ENCODE data around the gene WDFY3.

WDFY3 gene, protein sequence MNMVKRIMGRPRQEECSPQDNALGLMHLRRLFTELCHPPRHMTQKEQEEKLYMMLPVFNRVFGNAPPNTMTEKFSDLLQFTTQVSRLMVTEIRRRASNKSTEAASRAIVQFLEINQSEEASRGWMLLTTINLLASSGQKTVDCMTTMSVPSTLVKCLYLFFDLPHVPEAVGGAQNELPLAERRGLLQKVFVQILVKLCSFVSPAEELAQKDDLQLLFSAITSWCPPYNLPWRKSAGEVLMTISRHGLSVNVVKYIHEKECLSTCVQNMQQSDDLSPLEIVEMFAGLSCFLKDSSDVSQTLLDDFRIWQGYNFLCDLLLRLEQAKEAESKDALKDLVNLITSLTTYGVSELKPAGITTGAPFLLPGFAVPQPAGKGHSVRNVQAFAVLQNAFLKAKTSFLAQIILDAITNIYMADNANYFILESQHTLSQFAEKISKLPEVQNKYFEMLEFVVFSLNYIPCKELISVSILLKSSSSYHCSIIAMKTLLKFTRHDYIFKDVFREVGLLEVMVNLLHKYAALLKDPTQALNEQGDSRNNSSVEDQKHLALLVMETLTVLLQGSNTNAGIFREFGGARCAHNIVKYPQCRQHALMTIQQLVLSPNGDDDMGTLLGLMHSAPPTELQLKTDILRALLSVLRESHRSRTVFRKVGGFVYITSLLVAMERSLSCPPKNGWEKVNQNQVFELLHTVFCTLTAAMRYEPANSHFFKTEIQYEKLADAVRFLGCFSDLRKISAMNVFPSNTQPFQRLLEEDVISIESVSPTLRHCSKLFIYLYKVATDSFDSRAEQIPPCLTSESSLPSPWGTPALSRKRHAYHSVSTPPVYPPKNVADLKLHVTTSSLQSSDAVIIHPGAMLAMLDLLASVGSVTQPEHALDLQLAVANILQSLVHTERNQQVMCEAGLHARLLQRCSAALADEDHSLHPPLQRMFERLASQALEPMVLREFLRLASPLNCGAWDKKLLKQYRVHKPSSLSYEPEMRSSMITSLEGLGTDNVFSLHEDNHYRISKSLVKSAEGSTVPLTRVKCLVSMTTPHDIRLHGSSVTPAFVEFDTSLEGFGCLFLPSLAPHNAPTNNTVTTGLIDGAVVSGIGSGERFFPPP (N-terminal part only)

DNA sequence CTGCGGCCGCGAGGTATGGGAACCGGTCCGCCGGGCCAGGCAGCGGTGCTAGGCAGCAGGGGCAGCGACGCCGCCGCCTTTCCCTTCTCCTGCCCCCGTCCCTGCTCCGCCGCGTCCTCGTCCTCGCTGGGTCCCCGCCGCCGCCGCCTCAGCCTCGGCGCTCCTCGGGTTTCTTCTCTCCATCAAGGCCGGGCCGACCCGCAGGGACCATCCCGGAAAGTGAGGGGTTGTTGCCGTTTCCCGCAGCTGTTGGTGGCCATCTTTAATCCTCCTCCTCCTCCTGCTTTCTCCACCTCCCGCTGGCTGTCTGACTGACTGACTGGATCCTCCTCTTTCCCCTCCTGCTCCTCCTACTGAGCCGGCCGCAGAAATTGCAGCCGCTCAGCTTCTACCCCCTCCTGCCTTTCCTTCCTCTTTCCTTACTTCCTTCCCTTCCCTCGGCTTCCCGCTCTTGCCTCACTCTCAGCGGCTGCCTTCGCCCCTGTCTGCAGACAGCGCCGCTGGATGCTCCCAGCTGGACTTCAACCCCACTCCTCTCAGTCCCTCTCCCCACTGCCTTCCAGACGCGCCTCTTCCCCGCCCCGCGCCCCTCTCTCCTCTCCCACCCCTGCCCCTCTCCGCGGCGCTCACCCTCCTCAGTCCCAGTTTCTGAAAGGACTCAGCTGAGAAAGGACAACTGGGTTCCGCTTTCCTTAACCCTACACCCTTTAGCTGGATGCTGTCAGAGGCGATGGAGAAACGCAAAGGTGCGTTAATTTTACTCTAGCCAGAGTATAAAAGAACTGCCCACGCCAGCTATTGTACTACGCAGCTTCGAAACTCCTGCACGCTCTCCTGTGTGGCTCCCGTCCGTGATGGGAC is at the start of gene WDFY3:
TSS of gene WDFY3 (minus strand) at position 309 of the 861 bp plus-strand sequence. CDS start 106,099 bp downstream, outside the sequence.
- no peak for DNase-seq (ENCODE audit: low read depth)

DNA sequence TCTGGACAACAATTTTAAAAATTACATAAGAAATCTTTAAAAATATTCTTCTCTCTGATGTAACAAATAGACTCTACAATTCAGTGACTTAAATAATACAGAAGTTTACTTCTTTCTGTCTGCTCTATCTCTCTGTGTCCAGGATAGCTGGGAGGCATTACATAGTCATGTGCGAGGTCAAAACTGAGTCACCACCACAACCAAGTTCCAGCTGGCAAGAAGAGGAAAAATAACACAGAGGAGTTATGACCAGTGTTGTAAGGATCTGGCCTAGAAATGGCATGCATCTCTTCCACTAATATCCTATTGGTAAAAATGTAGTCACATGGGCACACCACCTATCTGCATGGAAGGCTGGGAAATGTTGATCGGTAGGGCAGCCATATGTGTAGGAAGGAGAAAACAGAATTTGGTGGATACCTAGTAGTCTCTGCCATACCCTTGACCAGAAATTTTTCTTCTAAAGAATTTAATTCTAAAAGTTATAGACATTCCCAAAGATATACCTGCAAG is 39.4 kb upstream of the WDFY3 start:
- no peak for DNase-seq (ENCODE audit: low read depth)

DNA sequence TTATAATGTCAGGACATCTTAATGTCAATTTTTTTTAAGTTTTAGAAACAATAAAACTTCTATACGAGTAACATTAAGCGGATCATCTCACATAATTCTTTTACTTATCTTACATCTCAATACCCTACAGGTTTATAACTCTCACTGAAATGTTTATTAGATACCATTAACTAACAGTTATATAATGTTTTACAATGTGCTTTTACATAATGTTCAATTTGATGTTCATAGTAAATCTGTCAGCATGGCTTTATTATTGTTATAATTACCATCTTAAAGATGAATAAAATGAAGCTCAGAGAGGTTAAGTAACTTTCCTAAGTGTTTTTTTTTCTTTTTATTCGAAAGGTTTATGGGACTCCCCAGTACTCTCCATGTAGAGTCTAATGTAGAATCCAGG is 33.9 kb upstream of the WDFY3 start:
- DNase-seq (ENCODE audit: low read depth) = no peak

DNA sequence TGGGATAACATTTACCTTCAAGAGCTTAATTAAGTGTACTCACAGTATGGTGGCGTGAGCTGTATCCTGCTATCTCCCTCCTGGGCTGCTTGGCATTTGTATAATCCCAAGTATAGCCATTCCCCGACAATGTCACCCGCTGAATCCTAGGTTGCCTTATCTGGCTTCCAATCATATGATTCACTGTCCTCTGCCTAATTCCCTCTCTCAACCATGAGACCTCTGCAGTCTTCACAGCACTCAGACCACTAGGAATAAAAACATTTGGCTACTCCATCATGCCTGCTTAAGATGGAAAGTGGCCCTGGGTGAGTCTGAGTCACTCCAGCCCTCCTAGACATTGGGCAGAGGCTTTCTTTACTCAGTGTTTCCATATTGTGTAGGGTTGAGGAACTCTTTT is 28.9 kb upstream of the WDFY3 start:
- no peak for DNase-seq (ENCODE audit: low read depth)

DNA sequence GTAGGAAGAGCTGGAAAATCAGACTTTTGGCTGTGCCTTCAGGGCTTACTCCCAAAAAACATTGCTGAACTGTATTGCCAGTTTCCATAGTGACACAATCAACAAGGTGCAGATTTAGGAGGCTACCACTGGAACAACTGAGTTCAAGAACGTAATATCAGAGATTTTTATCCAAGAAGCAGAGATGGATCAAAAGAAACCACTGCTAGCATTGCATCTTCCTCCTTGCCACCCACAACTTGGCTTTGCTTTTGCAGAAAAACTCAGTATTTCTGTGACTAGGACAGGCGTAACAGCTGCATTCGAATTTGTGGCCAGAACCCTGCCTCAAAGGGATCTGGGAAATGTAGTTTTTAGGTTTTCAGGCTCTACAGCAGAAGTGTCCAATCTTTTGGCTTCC is 27.8 kb upstream of the WDFY3 start:
- DNase-seq (ENCODE audit: low read depth) = no peak

DNA sequence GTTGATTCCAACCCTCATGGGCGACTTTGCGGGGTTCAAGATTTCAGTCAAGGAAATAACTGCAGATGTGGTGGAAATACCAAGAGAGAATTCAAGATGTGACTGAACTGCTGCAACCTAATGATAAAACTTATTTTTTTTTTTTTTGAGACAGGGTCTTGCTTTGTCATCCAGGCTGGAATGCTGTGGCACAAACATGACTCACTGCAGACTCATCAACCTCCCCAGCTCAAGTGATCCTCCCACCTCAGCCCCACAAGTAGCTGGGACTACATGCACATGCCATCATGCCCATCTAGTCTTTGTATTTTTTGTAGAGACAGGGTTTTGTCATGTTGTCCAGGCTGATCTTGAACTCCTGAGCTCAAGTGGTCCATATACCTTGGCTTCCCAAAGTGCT is 19.5 kb upstream of the WDFY3 start:
- no peak for DNase-seq (ENCODE audit: low read depth)

DNA sequence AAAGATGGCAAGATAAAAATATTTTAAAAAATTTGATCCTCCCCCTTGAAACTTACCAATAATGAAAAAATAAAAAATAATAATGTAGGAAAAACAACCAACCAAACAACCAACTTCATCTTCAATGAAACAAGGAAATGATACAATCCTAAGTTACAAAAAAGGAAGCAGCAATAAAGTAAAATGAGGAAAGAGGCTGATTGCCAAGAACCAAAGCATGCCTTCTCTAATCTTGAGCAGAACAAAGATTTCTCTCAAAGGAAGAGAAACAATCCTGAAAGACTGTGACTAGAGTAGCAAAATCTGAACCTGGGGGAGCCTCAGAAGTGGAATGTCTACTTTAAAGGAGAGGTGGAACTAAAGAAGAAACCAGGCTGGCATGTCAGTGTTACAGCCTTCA is 10.9 kb upstream of the WDFY3 start:
- DNase-seq (ENCODE audit: low read depth) = no peak

DNA sequence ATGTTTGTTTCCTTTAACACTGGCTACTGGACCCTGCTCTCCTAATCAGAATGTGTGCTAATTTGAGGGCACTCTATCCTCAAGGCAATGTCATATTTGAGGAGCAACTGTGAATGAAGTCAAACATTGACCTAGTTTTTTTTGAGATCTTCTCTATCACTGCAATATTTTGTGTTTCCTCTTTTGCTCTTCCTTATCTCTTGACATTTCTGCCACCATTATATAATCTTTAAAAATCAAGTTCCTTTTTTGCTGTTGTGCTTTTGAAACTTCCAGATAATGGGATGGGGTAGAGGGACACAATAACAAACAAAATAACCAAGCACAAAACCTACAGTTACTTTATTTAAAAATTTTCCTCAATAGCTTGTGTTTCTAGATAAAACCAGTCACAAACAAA is 7.4 kb upstream of the WDFY3 start:
- no peak for DNase-seq (ENCODE audit: low read depth)

DNA sequence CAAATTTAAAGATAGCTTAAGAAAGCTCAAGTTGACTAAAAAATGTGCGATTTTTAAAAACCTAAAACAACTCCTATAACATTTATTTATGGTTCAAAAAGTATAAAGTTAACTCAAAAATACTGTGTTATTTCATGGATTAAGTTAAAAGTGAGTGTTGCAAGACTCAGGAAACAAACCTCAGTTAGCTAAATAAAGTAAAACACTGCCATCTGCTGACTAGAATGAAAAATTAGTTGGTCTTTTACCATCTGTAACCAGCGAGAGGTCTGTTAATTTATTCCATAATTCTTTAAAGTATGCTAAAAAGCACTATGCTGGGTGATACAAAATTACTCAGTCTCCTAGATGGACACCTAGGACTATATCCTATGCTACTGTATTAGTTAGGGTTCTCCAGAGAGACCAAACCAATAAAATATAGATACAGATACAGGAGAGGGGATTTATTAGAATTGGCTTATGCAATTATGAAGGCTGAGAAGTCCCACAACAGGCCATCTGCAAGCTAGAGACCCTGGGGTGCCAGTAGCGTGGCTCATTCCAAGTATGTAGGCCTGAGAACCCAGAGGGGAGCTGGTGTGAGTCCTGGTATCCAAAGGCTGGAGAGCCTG is 4.9 kb upstream of the WDFY3 start:
- no peak for DNase-seq (ENCODE audit: low read depth)

DNA sequence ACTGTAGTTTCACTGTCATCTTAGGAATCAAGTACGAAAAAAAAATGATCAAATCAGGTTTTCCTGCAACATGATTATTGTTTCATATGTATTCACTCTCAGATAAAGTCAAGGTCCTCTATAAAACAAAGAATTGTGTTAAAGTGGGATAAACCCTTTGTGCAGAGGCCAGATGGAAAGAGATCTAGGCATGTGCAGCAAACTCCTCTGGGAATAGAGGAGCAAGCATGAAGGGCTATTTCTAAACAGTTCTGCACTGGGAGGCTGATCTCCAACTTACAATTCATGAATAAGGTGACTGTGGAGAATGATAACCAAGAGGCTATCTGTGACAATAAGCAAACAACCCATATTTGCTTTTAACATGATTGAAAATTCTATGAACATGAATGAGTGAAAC is 2.4 kb upstream of the WDFY3 start:
- no peak for DNase-seq (ENCODE audit: low read depth)

DNA sequence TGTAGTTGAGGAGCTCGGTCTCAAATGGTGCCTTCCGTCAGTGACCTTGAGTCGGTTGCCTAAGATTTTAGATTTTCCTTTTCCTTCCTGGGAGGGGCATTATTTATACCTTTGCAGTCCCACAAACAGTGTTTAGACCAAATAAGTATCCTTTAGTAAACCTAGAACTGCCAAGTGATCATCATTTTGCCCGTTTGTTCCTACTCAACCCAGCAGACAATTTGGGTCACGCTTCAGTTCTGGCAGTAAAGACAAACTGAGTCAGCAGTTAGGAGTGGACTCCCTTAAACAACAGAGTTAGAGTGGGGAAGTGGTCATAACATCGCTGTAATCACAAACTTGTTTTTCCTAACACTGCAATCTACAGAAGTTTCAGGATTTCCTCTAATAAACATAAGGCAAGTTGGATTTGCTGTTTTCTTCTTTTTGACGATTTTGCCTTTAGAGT is 777 bp upstream of the WDFY3 start:
- DNase-seq (ENCODE audit: low read depth) = no peak

DNA sequence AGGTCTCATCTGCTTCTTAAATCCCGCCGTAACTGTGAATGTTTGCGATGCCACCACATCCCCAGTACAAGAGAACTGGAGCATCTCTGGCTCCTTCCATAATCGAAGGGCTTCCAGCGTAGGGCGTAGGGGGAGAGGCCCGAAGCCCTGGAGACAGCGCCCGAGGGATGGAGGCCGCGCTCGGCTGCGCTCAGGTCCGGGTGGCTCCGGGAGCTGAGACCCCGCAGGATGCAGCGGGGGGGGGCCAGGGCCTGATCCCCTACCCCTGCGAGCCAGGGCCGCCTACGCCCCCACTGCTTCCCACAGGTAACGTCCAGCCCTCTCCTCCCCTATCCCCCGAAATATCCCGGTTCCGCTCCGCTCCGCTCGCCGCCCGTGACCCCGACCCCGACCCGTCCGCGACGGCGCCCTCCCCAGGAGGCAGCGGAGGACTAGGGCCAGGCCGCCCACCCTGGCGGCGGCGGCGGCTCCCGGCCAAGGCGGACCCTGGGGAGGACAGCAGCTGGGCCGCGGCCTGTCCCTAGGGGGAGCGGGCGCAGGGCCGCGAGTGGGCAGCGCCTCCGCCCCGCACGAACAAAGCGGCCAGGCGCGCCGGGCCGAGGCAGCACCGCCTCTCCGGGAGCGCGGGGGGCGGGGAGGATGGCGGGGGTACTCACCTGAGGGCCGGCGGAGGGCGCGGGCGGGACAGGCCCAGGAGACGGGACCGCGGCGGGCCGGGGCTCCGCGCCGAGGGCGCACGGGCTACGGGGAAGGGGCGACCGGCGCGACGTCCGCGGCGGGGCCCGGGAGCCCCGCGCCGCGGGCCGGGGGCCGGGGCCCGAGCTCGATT is 723 bp downstream of the WDFY3 start:
- no peak for DNase-seq (ENCODE audit: low read depth)

DNA sequence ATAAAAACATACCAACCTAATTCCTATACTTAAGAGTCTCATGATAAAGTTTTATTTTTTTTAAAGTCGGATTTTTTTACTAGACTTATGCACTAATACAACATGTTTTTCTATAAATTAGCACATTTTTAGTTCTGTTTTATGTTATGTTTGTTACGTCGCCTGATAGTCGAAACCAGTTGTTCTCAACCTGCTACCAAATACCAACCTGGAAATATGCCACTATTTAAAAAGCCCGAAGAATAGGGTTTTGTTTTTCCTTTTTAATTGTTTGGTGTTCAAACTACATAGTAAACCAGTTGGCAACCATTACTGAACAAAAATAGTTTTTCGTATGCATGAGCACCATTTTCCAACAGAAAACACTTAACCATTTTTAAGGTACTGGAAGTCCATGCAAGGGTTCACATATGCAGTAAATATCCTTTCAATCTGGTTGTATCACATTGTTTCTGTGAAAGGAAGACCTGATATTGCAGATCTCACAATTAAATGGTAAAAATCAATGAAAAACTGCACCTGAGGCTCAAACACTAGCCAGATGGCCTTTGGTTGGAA is 1.4 kb downstream of the WDFY3 start:
- no peak for DNase-seq (ENCODE audit: low read depth)

DNA sequence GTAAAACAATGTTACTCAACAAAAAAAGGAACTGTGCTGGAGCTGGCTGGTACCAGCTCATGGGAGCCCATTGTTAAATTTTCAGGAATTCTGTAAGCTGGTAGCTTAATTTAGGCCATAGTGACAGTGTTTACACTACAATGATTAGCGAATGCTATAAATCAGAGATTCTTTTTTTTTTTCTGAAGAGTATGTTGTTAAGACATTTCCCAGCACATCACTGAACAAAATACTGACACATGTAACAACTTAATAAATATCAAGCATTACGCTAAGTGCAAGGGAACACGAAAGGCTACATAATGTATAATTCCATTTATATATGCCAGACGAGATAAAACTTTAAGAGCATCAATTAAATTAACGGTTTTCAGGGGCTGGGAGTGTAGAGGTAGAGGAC is 4.4 kb downstream of the WDFY3 start:
- no peak for DNase-seq (ENCODE audit: low read depth)

DNA sequence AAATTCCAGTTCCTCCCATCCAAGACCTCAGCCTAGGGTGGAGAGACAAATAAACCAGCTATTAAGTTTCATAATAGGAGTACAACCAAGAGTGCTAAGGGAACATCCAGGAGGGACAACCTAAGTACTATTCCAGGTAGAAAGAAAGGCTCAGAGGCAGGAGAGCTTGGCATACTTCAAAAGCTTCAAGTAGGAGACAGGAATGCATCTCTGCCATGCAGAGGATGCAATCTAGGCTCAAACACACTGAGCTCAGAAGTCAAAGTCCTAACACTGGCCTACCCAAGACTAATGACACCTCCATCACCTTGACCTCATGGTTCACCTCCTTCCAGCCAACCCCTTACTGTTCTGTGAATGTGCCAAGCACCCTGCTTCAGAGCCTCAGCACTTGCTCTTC is 8.1 kb downstream of the WDFY3 start:
- DNase-seq (ENCODE audit: low read depth) = no peak

DNA sequence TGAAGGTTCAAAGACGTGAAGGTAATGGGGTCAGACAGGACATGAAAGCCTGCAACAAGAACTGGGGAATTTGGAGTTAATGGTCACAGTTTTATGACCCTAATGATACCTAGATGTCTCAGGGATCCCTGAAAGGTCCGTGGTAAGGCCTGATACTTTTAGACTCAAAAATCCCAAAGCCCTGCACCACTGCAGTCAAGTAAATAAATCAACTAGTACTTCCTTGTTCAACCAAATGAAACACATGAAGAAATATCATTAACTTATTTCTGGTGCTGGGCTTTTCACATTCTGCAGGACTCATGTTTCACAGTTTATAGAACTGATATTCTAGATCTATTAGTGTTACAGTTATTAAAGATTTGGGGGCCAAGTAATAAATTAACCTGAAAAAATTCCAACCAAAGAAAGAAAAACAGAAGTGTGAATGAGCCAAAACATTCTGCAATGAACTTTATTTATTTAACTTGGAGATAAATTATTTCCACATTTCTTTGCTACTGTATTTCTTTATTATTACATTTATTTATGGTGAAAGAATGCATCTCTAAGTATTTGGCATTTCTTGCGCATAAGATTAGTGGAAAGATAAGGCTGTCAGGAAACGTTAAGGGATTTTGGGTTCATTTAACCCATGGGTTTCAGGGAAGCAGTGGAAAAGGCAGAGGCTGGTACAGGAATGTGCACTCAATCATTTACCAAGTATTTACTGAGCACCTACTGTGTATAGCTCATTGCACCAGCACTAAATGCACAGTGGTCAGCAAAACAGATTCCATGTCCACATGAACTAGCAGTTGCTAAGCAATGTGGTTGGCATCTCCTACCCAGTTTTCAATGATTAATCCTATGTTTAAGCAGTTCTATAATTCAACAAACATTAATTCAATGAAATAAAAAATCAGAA is 8.7 kb downstream of the WDFY3 start:
- DNase-seq (ENCODE audit: low read depth) = no peak

DNA sequence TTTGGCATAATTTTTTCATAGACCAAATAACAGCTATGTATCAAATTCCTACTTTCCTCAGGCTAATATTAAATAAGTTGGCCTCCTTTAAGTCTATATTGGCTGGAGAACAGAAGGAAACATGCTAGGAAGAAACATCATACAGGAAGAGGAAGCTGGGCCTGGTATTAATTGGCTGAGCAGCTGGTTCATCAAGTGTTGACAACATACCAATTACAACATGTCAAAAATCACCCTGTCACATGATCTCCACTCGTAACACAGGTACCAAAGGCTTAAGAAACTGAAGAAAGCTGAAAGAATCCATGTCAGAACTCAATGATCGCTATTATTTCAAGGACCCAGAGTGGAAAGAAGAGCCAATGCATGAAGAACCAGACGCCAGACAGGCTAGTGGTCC is 10.5 kb downstream of the WDFY3 start:
- DNase-seq (ENCODE audit: low read depth) = no peak

DNA sequence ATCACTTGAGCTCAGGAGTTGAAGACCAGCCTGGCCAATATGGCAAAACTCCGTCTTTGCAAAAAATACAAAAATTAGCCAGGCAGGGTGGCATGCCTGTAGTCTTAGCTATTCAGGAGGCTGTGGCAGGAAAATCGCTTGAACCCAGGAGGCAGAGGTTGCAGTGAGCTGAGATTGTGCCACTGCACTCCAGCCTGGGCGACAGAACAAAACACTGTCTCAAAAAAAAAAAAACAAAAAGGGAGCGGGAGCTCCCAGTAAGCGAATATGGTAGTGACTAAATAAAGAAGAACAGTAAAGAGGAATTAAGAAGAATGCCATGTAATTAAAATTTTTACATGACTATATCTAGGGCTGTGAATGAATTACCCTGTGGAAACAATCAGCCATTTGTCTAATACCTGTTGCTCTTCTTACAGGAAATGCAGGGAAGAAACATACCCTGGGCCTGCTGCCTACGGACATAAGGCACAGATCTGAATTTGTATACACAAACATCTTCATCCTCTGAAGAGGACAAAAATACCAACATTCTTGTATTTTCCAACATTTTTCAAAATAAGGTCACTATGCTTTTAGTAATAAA is 11.4 kb downstream of the WDFY3 start:
- no peak for DNase-seq (ENCODE audit: low read depth)

Data from stimulated activated CD8-positive, alpha-beta memory T cell treated with anti-CD3 and anti-CD28 coated beads, Interleukin-15, amount 100 ng/mL, for 1 hour (primary cell).